GM12865 (cell line): ENCODE measurements around the gene BEX3.

Experiments used
- DNase-seq: peaks from one replicate; pipeline ENCODE4 v3.0.0; 2010; ENCODE audit warnings: low read depth
- H3K4me3 ChIP-seq: 2 replicates; pipeline ENCODE4 v1.5.1; 2011; ENCODE audit warnings: mild to moderate bottlenecking, low read depth, low read length, control low read depth
- CTCF ChIP-seq: IDR thresholded peaks from 2 replicates; pipeline ENCODE4 v1.5.1; 2011; ENCODE audit warnings: low read length, control low read depth, low read depth, inconsistent platforms; ENCODE audit not compliant: insufficient read depth; ENCODE audit errors: missing control alignments

BEX3 gene

GRCh38 chrX:103376118-103376978 lies at the start of gene BEX3:
Gene BEX3, plus strand, starts transcription at chrX:103376538. Its CDS starts 984 bp downstream, at chrX:103377522.
- H3K4me3 ChIP-seq: peak within 1 kb of the TSS; percentile 57
- DNase-seq: peak; percentile 19
- TF ChIP-seq CTCF: no peak

GRCh38 chrX:103329991-103330390 lies 46.3 kb upstream of the BEX3 start, which contains the start of gene TCEAL7:
Gene TCEAL7, plus strand, starts transcription at chrX:103330239. Its CDS starts 1,165 bp downstream, at chrX:103331404.
- no peak for TF ChIP-seq CTCF
- H3K4me3 ChIP-seq: no peak within 1 kb of the TSS
- no peak for DNase-seq

- no peak for TF ChIP-seq CTCF
- no peak for DNase-seq
- H3K4me3 ChIP-seq: no peak overlapping the region
These were observed 45.6 kb upstream of the BEX3 start for GRCh38 chrX:103330681-103331288.

- DNase-seq: no peak
- no peak for TF ChIP-seq CTCF
- H3K4me3 ChIP-seq: no peak overlapping the region
These were observed 37.7 kb upstream of the BEX3 start for GRCh38 chrX:103338663-103339062.

GRCh38 chrX:103343105-103343504 lies 33.2 kb upstream of the BEX3 start:
- TF ChIP-seq CTCF: peak; percentile 50
- peak; percentile 38 for DNase-seq
- H3K4me3 ChIP-seq: no peak overlapping the region

GRCh38 chrX:103344606-103345005 lies 31.7 kb upstream of the BEX3 start:
- no peak for TF ChIP-seq CTCF
- DNase-seq: no peak
- no peak overlapping the region for H3K4me3 ChIP-seq
